Measurements from ENCODE around the gene SPATS2.

The SPATS2 gene

GRCh38 chr12:49327368-49327767, 39.9 kb upstream of the SPATS2 start:
- in situ Hi-C loops (cut with MboI; ENCODE audit: low sequenced_read_pairs, unreplicated experiment): no loop called here
- no peak for TF ChIP-seq CTCF (IDR thresholded peaks at IDR 0.05; ENCODE audit: borderline replicate concordance, control extremely low read depth, extremely low read depth, insufficient read depth, missing control alignments)
- DNase-seq (ENCODE audit: low spot score): no peak

- in situ Hi-C loops (cut with MboI; ENCODE audit: low sequenced_read_pairs, unreplicated experiment): no loop called here
- DNase-seq (ENCODE audit: low spot score): no peak
- no peak for TF ChIP-seq CTCF (IDR thresholded peaks at IDR 0.05; ENCODE audit: borderline replicate concordance, control extremely low read depth, extremely low read depth, insufficient read depth, missing control alignments)
Observed at GRCh38 chr12:49327887-49328286, 39.4 kb upstream of the SPATS2 start.

GRCh38 chr12:49328816-49329215, 38.4 kb upstream of the SPATS2 start:
- in situ Hi-C loops (cut with MboI; ENCODE audit: low sequenced_read_pairs, unreplicated experiment): no loop called here
- no peak for DNase-seq (ENCODE audit: low spot score)
- TF ChIP-seq CTCF (IDR thresholded peaks at IDR 0.05; ENCODE audit: borderline replicate concordance, control extremely low read depth, extremely low read depth, insufficient read depth, missing control alignments): no peak

GRCh38 chr12:49330032-49330619, 37.1 kb upstream of the SPATS2 start:
- no peak for TF ChIP-seq CTCF (IDR thresholded peaks at IDR 0.05; ENCODE audit: borderline replicate concordance, control extremely low read depth, extremely low read depth, insufficient read depth, missing control alignments)
- in situ Hi-C loops (cut with MboI; ENCODE audit: low sequenced_read_pairs, unreplicated experiment): no loop called here
- no peak for DNase-seq (ENCODE audit: low spot score)

- DNase-seq (ENCODE audit: low spot score): no peak
- TF ChIP-seq CTCF (IDR thresholded peaks at IDR 0.05; ENCODE audit: borderline replicate concordance, control extremely low read depth, extremely low read depth, insufficient read depth, missing control alignments): no peak
- in situ Hi-C loops (cut with MboI; ENCODE audit: low sequenced_read_pairs, unreplicated experiment): no loop called here
Observed at GRCh38 chr12:49330631-49331379, 36.5 kb upstream of the SPATS2 start.

GRCh38 chr12:49331380-49332222, 35.7 kb upstream of the SPATS2 start:
- in situ Hi-C loops (cut with MboI; ENCODE audit: low sequenced_read_pairs, unreplicated experiment): no loop called here
- TF ChIP-seq CTCF (IDR thresholded peaks at IDR 0.05; ENCODE audit: borderline replicate concordance, control extremely low read depth, extremely low read depth, insufficient read depth, missing control alignments): peak; percentile 66
- peak; percentile 66 for DNase-seq (ENCODE audit: low spot score)
